Loucy (cell line): ENCODE measurements around the gene PTAFR.

ENCODE experiments used
- H2AFZ ChIP-seq: fragments of 200-600 bp; sonication (generic); 2 replicates; pipeline ENCODE4 v1.6.0; 2016; ENCODE audit warnings: antibody characterized with exemption, mild to moderate bottlenecking, low read length, moderate library complexity
- H3F3A ChIP-seq: fragments of 200-600 bp; 2 replicates; pipeline ENCODE4 v1.6.0; 2016; ENCODE audit warnings: antibody characterized with exemption, low read depth, mild to moderate bottlenecking
- H3K27me3 ChIP-seq: fragments of 200-600 bp; sonication (generic); 2 replicates; pipeline ENCODE4 v1.6.1; 2014; ENCODE audit warnings: low read length, mild to moderate bottlenecking; ENCODE audit not compliant: insufficient read depth, poor library complexity, severe bottlenecking
- H3K36me3 ChIP-seq: fragments of 200-600 bp; sonication (generic); 2 replicates; pipeline ENCODE4 v1.6.1; 2016; ENCODE audit warnings: low read length; ENCODE audit not compliant: insufficient read depth
- H3K4me1 ChIP-seq: fragments of 200-600 bp; sonication (generic); 2 replicates; pipeline ENCODE4 v1.5.1; 2014; ENCODE audit warnings: low read length, mild to moderate bottlenecking; ENCODE audit not compliant: insufficient read depth, poor library complexity, severe bottlenecking
- H3K4me2 ChIP-seq: fragments of 200-600 bp; sonication (generic); 2 replicates; pipeline ENCODE4 v1.6.0; 2014; ENCODE audit warnings: antibody characterized with exemption, low read length, low read depth, mild to moderate bottlenecking; ENCODE audit not compliant: poor library complexity, severe bottlenecking
- H3K4me3 ChIP-seq: fragments of 200-600 bp; sonication (generic); 2 replicates; pipeline ENCODE4 v1.5.1; 2014; ENCODE audit warnings: low read length, mild to moderate bottlenecking, mixed read lengths; ENCODE audit not compliant: poor library complexity, severe bottlenecking
- H3K79me2 ChIP-seq: fragments of 200-600 bp; sonication (generic); 2 replicates; pipeline ENCODE4 v1.6.1; 2014; ENCODE audit warnings: low read length; ENCODE audit not compliant: insufficient read depth
- H3K9ac ChIP-seq: fragments of 200-600 bp; sonication (generic); 2 replicates; pipeline ENCODE4 v1.6.0; 2014; ENCODE audit warnings: mild to moderate bottlenecking, low read depth, low read length, moderate library complexity; ENCODE audit not compliant: poor library complexity, severe bottlenecking
- H3K9me2 ChIP-seq: fragments of 200-600 bp; sonication (generic); replicated peaks from 2 replicates; pipeline ENCODE4 v1.6.1; 2016; ENCODE audit warnings: low read depth, low read length, mixed read lengths
- H3K9me3 ChIP-seq: fragments of 200-600 bp; sonication (generic); 2 replicates; pipeline ENCODE4 v1.6.1; 2014; ENCODE audit warnings: mild to moderate bottlenecking, antibody characterized with exemption, low read length, low read depth; ENCODE audit not compliant: insufficient read depth
- H4K20me1 ChIP-seq: fragments of 200-600 bp; sonication (generic); 2 replicates; pipeline ENCODE4 v1.6.0; 2014; ENCODE audit warnings: antibody characterized with exemption, low read length, mild to moderate bottlenecking; ENCODE audit not compliant: insufficient read depth, poor library complexity, severe bottlenecking
- EZH2phosphoT487 ChIP-seq: fragments of 200-600 bp; IDR thresholded peaks from 2 replicates; pipeline ENCODE4 v1.6.1; 2018; ENCODE audit warnings: antibody characterized with exemption, mild to moderate bottlenecking, moderate library complexity, borderline replicate concordance
- TF ChIP-seq, protein P1 (sequence below): fragments of 200-600 bp; sonication (generic); conservative IDR thresholded peaks from 2 replicates; pipeline ENCODE4 v1.5.1; 2014; ENCODE audit warnings: mild to moderate bottlenecking, antibody characterized with exemption, low read length

The PTAFR gene

GRCh38 chr1:28102189-28102588, 74.3 kb downstream of the PTAFR start:
- no peak overlapping the region for H3K9ac ChIP-seq
- no peaks in the 10 kb centered on the region for H3K36me3 ChIP-seq
- no peaks in the 10 kb centered on the region for H3K27me3 ChIP-seq
- H3K79me2 ChIP-seq = no peaks in the 10 kb centered on the region
- H4K20me1 ChIP-seq = no peaks in the 10 kb centered on the region
- H3K4me3 ChIP-seq = no peak overlapping the region
- no peaks in the 10 kb centered on the region for H3K9me3 ChIP-seq
- no peak overlapping the region for H3K4me2 ChIP-seq
- TF ChIP-seq, protein P1, sequence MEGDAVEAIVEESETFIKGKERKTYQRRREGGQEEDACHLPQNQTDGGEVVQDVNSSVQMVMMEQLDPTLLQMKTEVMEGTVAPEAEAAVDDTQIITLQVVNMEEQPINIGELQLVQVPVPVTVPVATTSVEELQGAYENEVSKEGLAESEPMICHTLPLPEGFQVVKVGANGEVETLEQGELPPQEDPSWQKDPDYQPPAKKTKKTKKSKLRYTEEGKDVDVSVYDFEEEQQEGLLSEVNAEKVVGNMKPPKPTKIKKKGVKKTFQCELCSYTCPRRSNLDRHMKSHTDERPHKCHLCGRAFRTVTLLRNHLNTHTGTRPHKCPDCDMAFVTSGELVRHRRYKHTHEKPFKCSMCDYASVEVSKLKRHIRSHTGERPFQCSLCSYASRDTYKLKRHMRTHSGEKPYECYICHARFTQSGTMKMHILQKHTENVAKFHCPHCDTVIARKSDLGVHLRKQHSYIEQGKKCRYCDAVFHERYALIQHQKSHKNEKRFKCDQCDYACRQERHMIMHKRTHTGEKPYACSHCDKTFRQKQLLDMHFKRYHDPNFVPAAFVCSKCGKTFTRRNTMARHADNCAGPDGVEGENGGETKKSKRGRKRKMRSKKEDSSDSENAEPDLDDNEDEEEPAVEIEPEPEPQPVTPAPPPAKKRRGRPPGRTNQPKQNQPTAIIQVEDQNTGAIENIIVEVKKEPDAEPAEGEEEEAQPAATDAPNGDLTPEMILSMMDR = no peak
- TF ChIP-seq EZH2phosphoT487 = no peak
- no peaks in the 10 kb centered on the region for H3F3A ChIP-seq
- H3K4me1 ChIP-seq = no peaks in the 10 kb centered on the region
- no peak overlapping the region for H2AFZ ChIP-seq
- no peaks in the 10 kb centered on the region for H3K9me2 ChIP-seq

DNA sequence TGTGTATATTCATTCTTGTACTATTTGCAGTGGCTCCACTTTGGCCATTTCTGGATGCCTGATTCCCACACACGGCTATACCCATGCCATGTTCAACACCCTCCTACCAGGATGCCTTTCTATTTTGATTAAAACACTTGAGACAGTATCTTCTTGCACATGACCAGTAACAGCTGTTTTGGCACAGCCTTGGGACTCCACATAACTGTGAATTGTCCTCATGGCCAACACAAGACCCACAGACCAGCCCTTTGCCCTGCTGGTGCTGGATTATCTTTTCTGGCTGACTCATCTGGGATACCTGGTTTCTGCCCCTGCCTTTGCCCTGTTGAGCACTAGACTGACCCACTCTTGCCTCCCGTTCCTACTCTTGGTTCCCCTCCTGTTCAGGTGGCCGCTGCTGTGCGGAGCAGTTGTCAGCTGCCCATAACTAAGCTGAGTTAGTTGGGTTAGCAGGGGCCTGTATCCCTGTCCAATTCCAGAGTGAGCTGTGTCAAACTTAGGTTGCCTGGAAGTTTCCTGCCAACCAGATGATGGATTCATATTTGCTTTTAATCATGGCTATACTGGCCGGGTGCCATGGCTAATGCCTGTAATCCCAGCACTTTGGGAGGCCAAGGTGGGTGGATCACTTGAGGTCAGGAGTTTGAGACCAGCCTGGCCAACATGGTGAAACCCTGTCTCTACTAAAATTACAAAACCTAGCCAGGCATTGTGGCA, 77.3 kb downstream of the PTAFR start:
- Histone ChIP-seq H3K27me3 (no peaks in the 10 kb centered on the region), H3K4me1 (no peaks in the 10 kb centered on the region), H3K9me2 (no peaks in the 10 kb centered on the region), H3K9ac (no peak overlapping the region), H2AFZ (no peak overlapping the region), H3K79me2 (no peaks in the 10 kb centered on the region), H3F3A (no peaks in the 10 kb centered on the region), H3K9me3 (no peaks in the 10 kb centered on the region), H4K20me1 (no peaks in the 10 kb centered on the region), H3K4me2 (no peak overlapping the region), H3K36me3 (no peaks in the 10 kb centered on the region), H3K4me3 (no peak overlapping the region)
- TF ChIP-seq EZH2phosphoT487 = no peak
- TF ChIP-seq, protein P1 = no peak
